SJSA1 (cell line): ENCODE measurements around the gene PSENEN. TPM values are rescaled to one million over a fixed set of nuclear protein-coding genes. Genes with fewer than 3 reads are reported as not detected.
"Not testable (repeated sequence)": the region's sequence is repeated elsewhere in the genome, so short reads cannot be mapped to it uniquely, and the experiment has no call there.

ENCODE experiments used
- DNase-seq, 2 experiments: peaks; one replicate each; pipeline ENCODE4 v3.0.0-alpha.2; 2015 to 2020; ENCODE audit warnings: low spot score in 2 of 2, low read depth in 1 of 2
- H3K27ac ChIP-seq: fragments of 250-450 bp; sonication (Bioruptor Pico); 2 replicates; pipeline ENCODE4 v1.5.1; 2020; ENCODE audit warnings: mild to moderate bottlenecking, moderate library complexity
- H3K27me3 ChIP-seq: fragments of 250-450 bp; sonication (Bioruptor Pico); replicated peaks from 2 replicates; pipeline ENCODE4 v1.5.1; 2020; ENCODE audit warnings: mild to moderate bottlenecking, moderate library complexity
- H3K36me3 ChIP-seq: fragments of 250-450 bp; sonication (Bioruptor Pico); 2 replicates; pipeline ENCODE4 v1.5.1; 2020; ENCODE audit warnings: mild to moderate bottlenecking
- H3K4me1 ChIP-seq: fragments of 250-450 bp; sonication (Bioruptor Pico); replicated peaks from 2 replicates; pipeline ENCODE4 v1.6.1; 2021; ENCODE audit warnings: mild to moderate bottlenecking
- H3K4me3 ChIP-seq: fragments of 250-450 bp; sonication (Bioruptor Pico); 2 replicates; pipeline ENCODE4 v1.5.1; 2020; ENCODE audit warnings: mild to moderate bottlenecking
- H3K9me3 ChIP-seq: fragments of 250-450 bp; sonication (Bioruptor Pico); replicated peaks from 2 replicates; pipeline ENCODE4 v1.5.1; 2020; ENCODE audit warnings: mild to moderate bottlenecking
- total RNA-seq: library from RNA; depleted of rRNA; stranded (reverse); fragments of >200 nt; shearing (Covaris generic); gene quantifications from 2 replicates; pipeline ENCODE4 v1.2.3, GENCODE V29; 2014

The PSENEN gene
- total RNA-seq, 1 experiment from 2014 or later: 28.7 TPM

- Histone ChIP-seq H3K27ac (no peak overlapping the region), H3K36me3 (peaks cover 34% of the 10 kb centered on the region), H3K27me3 (no peaks in the 10 kb centered on the region), H3K4me3 (no peak overlapping the region), H3K4me1 (peaks cover 16% of the 10 kb centered on the region), H3K9me3 (no peaks in the 10 kb centered on the region)
- peak in 1 of 2 experiments; percentile 42 for DNase-seq
These were observed 10.3 kb downstream of the PSENEN start for GRCh38 chr19:35755550-35756376.

GRCh38 chr19:35756377-35757230 lies 11.2 kb downstream of the PSENEN start, which contains the start of gene HSPB6:
TSS of gene HSPB6 (minus strand) at chr19:35757029. CDS start at chr19:35757008, 21 bp downstream.
- Histone ChIP-seq H3K4me1 (peaks cover 16% of the 10 kb centered on the region), H3K9me3 (no peaks in the 10 kb centered on the region), H3K36me3 (peaks cover 41% of the 10 kb centered on the region), H3K27ac (peak within 1 kb of the TSS; percentile 44), H3K27me3 (no peaks in the 10 kb centered on the region), H3K4me3 (peak within 1 kb of the TSS; percentile 61)
- no peak for DNase-seq

GRCh38 chr19:35757231-35757748 lies 11.8 kb downstream of the PSENEN start:
- no peaks in the 10 kb centered on the region for H3K27me3 ChIP-seq
- peak in 1 of 2 experiments; percentile 74 for DNase-seq
- peak overlapping the region; percentile 44 for H3K27ac ChIP-seq
- peaks cover 39% of the 10 kb centered on the region for H3K36me3 ChIP-seq
- peak overlapping the region; percentile 61 for H3K4me3 ChIP-seq
- H3K9me3 ChIP-seq: no peaks in the 10 kb centered on the region
- peaks cover 16% of the 10 kb centered on the region for H3K4me1 ChIP-seq

GRCh38 chr19:35757749-35758608 lies 12.5 kb downstream of the PSENEN start, which contains the start of gene PROSER3:
TSS of gene PROSER3 (plus strand) at chr19:35758176. CDS start at chr19:35758216, 40 bp downstream.
- Histone ChIP-seq H3K36me3 (peaks cover 33% of the 10 kb centered on the region), H3K4me3 (peak within 1 kb of the TSS; percentile 61), H3K27me3 (no peaks in the 10 kb centered on the region), H3K9me3 (no peaks in the 10 kb centered on the region), H3K4me1 (peaks cover 16% of the 10 kb centered on the region), H3K27ac (peak within 1 kb of the TSS; percentile 86)
- peak; percentile 99 for DNase-seq

- Histone ChIP-seq H3K4me1 (peaks cover 16% of the 10 kb centered on the region), H3K4me3 (no peak overlapping the region), H3K9me3 (no peaks in the 10 kb centered on the region), H3K27ac (no peak overlapping the region), H3K36me3 (peaks cover 31% of the 10 kb centered on the region), H3K27me3 (no peaks in the 10 kb centered on the region)
- no peak for DNase-seq
These were observed 14.2 kb downstream of the PSENEN start for GRCh38 chr19:35759697-35760096.

- Histone ChIP-seq H3K4me1 (peaks cover 16% of the 10 kb centered on the region), H3K27me3 (no peaks in the 10 kb centered on the region), H3K9me3 (no peaks in the 10 kb centered on the region), H3K27ac (no peak overlapping the region), H3K4me3 (no peak overlapping the region), H3K36me3 (peaks cover 42% of the 10 kb centered on the region)
- no peak for DNase-seq
These were observed 15.4 kb downstream of the PSENEN start for GRCh38 chr19:35760711-35761349.

- Histone ChIP-seq H3K36me3 (peaks cover 57% of the 10 kb centered on the region), H3K9me3 (no peaks in the 10 kb centered on the region), H3K4me1 (no peaks in the 10 kb centered on the region)
These were observed 19.2 kb downstream of the PSENEN start for GRCh38 chr19:35764432-35765315.

GRCh38 chr19:35766571-35767104 lies 21.2 kb downstream of the PSENEN start:
- Histone ChIP-seq H3K4me1 (no peaks in the 10 kb centered on the region), H3K36me3 (peaks cover 41% of the 10 kb centered on the region), H3K27ac (no peak overlapping the region), H3K4me3 (no peak overlapping the region), H3K27me3 (no peaks in the 10 kb centered on the region), H3K9me3 (no peaks in the 10 kb centered on the region)
- DNase-seq: no peak

More at GRCh38 chr19:35764432-35765315, 19.2 kb downstream of the PSENEN start:
- DNase-seq: no peak
- Histone ChIP-seq H3K4me3 (no peak overlapping the region), H3K27ac (no peak overlapping the region), H3K27me3 (no peaks in the 10 kb centered on the region)

- DNase-seq: no peak
- Histone ChIP-seq H3K9me3 (no peaks in the 10 kb centered on the region), H3K27ac (no peak overlapping the region), H3K27me3 (no peaks in the 10 kb centered on the region), H3K4me1 (no peaks in the 10 kb centered on the region), H3K36me3 (peaks cover 36% of the 10 kb centered on the region), H3K4me3 (no peak overlapping the region)
These were observed 22.0 kb downstream of the PSENEN start for GRCh38 chr19:35767288-35768081.

GRCh38 chr19:35768082-35768421 lies 22.6 kb downstream of the PSENEN start:
- H3K4me1 ChIP-seq: no peaks in the 10 kb centered on the region
- no peak overlapping the region for H3K27ac ChIP-seq
- no peaks in the 10 kb centered on the region for H3K27me3 ChIP-seq
- peaks cover 36% of the 10 kb centered on the region for H3K36me3 ChIP-seq
- H3K4me3 ChIP-seq: no peak overlapping the region
- no peak for DNase-seq
- no peaks in the 10 kb centered on the region for H3K9me3 ChIP-seq

- not testable (repeated sequence) for H3K9me3 ChIP-seq, H3K27me3 ChIP-seq, DNase-seq, H3K27ac ChIP-seq, H3K4me3 ChIP-seq
- Histone ChIP-seq H3K4me1 (peaks cover 13% of the 10 kb centered on the region), H3K36me3 (peaks cover 14% of the 10 kb centered on the region)
These were observed 26.9 kb downstream of the PSENEN start for GRCh38 chr19:35772362-35772761.
